Retina (tissue), 1 donor: Measurements from ENCODE around the gene DLG5.
A peak's percentile ranks its signal among the peaks of the same experiment; 100 is the strongest.
"Not testable (repeated sequence)": the region's sequence is repeated elsewhere in the genome, so short reads cannot be mapped to it uniquely, and the experiment has no call there.

Experiments used
- DNase-seq: peaks from one replicate; pipeline ENCODE4 v3.0.0-alpha.2; 2016

The DLG5 gene

GRCh38 chr10:77787440-77787839 lies 139.1 kb downstream of the DLG5 start:
- no peak for DNase-seq

GRCh38 chr10:77784856-77785255 lies 141.7 kb downstream of the DLG5 start:
- DNase-seq = no peak

- DNase-seq = no peak
Measured at GRCh38 chr10:77782328-77783061, 144.1 kb downstream of the DLG5 start.

- DNase-seq = no peak
Measured at GRCh38 chr10:77781451-77782327, 144.9 kb downstream of the DLG5 start.

- no peak for DNase-seq
Measured at GRCh38 chr10:77780180-77780579, 146.4 kb downstream of the DLG5 start.

GRCh38 chr10:77776487-77776886 lies 150.1 kb downstream of the DLG5 start:
- DNase-seq = no peak

- no peak for DNase-seq
Measured at GRCh38 chr10:77774940-77775391, 151.6 kb downstream of the DLG5 start.

- DNase-seq = no peak
Measured at GRCh38 chr10:77773631-77774426, 152.7 kb downstream of the DLG5 start.

GRCh38 chr10:77772852-77773600 lies 153.5 kb downstream of the DLG5 start:
- not testable (repeated sequence) for DNase-seq

- DNase-seq = no peak
Measured at GRCh38 chr10:77771851-77772250, 154.7 kb downstream of the DLG5 start.

GRCh38 chr10:77771450-77771849 lies 155.1 kb downstream of the DLG5 start:
- DNase-seq = no peak

GRCh38 chr10:77770868-77771175 lies 155.7 kb downstream of the DLG5 start:
- no peak for DNase-seq

GRCh38 chr10:77770081-77770867 lies 156.3 kb downstream of the DLG5 start:
- peak; percentile 46 for DNase-seq

GRCh38 chr10:77768039-77768438 lies 158.5 kb downstream of the DLG5 start:
- DNase-seq = no peak

GRCh38 chr10:77763453-77764430 lies 162.8 kb downstream of the DLG5 start:
- DNase-seq = no peak

- not testable (repeated sequence) for DNase-seq
Measured at GRCh38 chr10:77758406-77758805, 168.1 kb downstream of the DLG5 start.

GRCh38 chr10:77756319-77757232 lies 170.0 kb downstream of the DLG5 start:
- DNase-seq = peak; percentile 54

GRCh38 chr10:77746047-77746707 lies 180.4 kb downstream of the DLG5 start:
- no peak for DNase-seq

GRCh38 chr10:77744245-77744644 lies 182.3 kb downstream of the DLG5 start:
- no peak for DNase-seq
